Measurements from ENCODE around the gene TRIM10. TPM values are rescaled to one million over a fixed set of nuclear protein-coding genes. Genes with fewer than 3 reads are reported as not detected.

The TRIM10 gene
- total RNA-seq, 1 experiment from 2014 or later: 0.95 TPM

- ChIA-PET CTCF (interaction anchor here (1.0 kb wide), 1 partner anchor 31 kb away, joined by 4 read pairs; no protein-coding TSS in a partner anchor), POLR2A (no interaction called here)
- H3K4me1 Mint-ChIP-seq (ENCODE audit: low read depth, unreplicated experiment): no peaks in the 10 kb centered on the region
- H3K4me3 Mint-ChIP-seq (ENCODE audit: unreplicated experiment): no peak overlapping the region
- DNase-seq: no peak
- peaks cover under 1% of the 10 kb centered on the region for H3K36me3 Mint-ChIP-seq (ENCODE audit: insufficient read depth, unreplicated experiment)
- intact Hi-C loops (cut with micrococcal nuclease; ENCODE audit: unreplicated experiment): no loop called here
- no peak for TF ChIP-seq CTCF (IDR thresholded peaks at IDR 0.05; ENCODE audit: insufficient read depth in 1 of 2, low read depth in 1 of 2, low read length in 1 of 2, severe bottlenecking in 1 of 2, unreplicated experiment in 1 of 2)
- Histone ChIP-seq H3K4me1 (no peaks in the 10 kb centered on the region), H3K9me3 (peaks cover 7% of the 10 kb centered on the region), H3K36me3 (ENCODE audit: control insufficient read depth, insufficient read depth, low read length) (no peaks in the 10 kb centered on the region), H3K27me3 (replicated peaks; ENCODE audit: control insufficient read depth, insufficient read depth, low read length) (no peaks in the 10 kb centered on the region), H3K4me3 (ENCODE audit: low read depth, low read length) (no peak overlapping the region)
- BruUV-seq (replicated peaks): no TSS peak
- no peaks in the 10 kb centered on the region for H3K9me3 Mint-ChIP-seq (ENCODE audit: unreplicated experiment)
- no peak overlapping the region for H3K27ac Mint-ChIP-seq (ENCODE audit: unreplicated experiment)
- peaks cover 13% of the 10 kb centered on the region for H3K27me3 Mint-ChIP-seq (ENCODE audit: insufficient read depth, unreplicated experiment)
These were observed 14.8 kb upstream of the TRIM10 start for GRCh38 chr6:30175765-30176164.

- ChIA-PET CTCF (no interaction called here), POLR2A (no interaction called here)
- Mint-ChIP-seq H3K9me3 (ENCODE audit: unreplicated experiment) (no peaks in the 10 kb centered on the region), H3K27ac (ENCODE audit: unreplicated experiment) (no peak overlapping the region), H3K4me1 (ENCODE audit: low read depth, unreplicated experiment) (no peaks in the 10 kb centered on the region), H3K27me3 (ENCODE audit: insufficient read depth, unreplicated experiment) (peaks cover 8% of the 10 kb centered on the region), H3K36me3 (ENCODE audit: insufficient read depth, unreplicated experiment) (no peaks in the 10 kb centered on the region), H3K4me3 (ENCODE audit: unreplicated experiment) (no peak overlapping the region)
- peaks cover 2% of the 10 kb centered on the region; the same call in 1 of the 2 replicates for H3K36me3 ChIP-seq (ENCODE audit: control insufficient read depth, insufficient read depth, low read length)
- H3K9me3 ChIP-seq: no peaks in the 10 kb centered on the region
- H3K27me3 ChIP-seq (replicated peaks; ENCODE audit: control insufficient read depth, insufficient read depth, low read length): no peaks in the 10 kb centered on the region
- no peak for TF ChIP-seq CTCF (IDR thresholded peaks at IDR 0.05; ENCODE audit: insufficient read depth in 1 of 2, low read depth in 1 of 2, low read length in 1 of 2, severe bottlenecking in 1 of 2, unreplicated experiment in 1 of 2)
- H3K4me1 ChIP-seq: no peaks in the 10 kb centered on the region
- BruUV-seq (replicated peaks): no TSS peak
- H3K4me3 ChIP-seq (ENCODE audit: low read depth, low read length): no peak overlapping the region
- DNase-seq: no peak
- intact Hi-C loops (cut with micrococcal nuclease; ENCODE audit: unreplicated experiment): no loop called here
These were observed 11.7 kb upstream of the TRIM10 start for GRCh38 chr6:30172681-30173080.

- no peaks in the 10 kb centered on the region for H3K4me1 Mint-ChIP-seq (ENCODE audit: low read depth, unreplicated experiment)
- H3K27me3 ChIP-seq (replicated peaks; ENCODE audit: control insufficient read depth, insufficient read depth, low read length): no peaks in the 10 kb centered on the region
These were observed 10.9 kb upstream of the TRIM10 start for GRCh38 chr6:30171677-30172471.

More at GRCh38 chr6:30171677-30172471, 10.9 kb upstream of the TRIM10 start:
- Mint-ChIP-seq H3K36me3 (ENCODE audit: insufficient read depth, unreplicated experiment) (no peaks in the 10 kb centered on the region), H3K27ac (ENCODE audit: unreplicated experiment) (no peak overlapping the region), H3K9me3 (ENCODE audit: unreplicated experiment) (no peaks in the 10 kb centered on the region), H3K27me3 (ENCODE audit: insufficient read depth, unreplicated experiment) (peaks cover 4% of the 10 kb centered on the region), H3K4me3 (ENCODE audit: unreplicated experiment) (no peak overlapping the region)
- CTCF ChIA-PET: no interaction called here
- Histone ChIP-seq H3K9me3 (no peaks in the 10 kb centered on the region), H3K4me1 (no peaks in the 10 kb centered on the region), H3K4me3 (ENCODE audit: low read depth, low read length) (no peak overlapping the region), H3K36me3 (ENCODE audit: control insufficient read depth, insufficient read depth, low read length) (peaks cover 3% of the 10 kb centered on the region)
- no peak for DNase-seq
- no peak for TF ChIP-seq CTCF (IDR thresholded peaks at IDR 0.05; ENCODE audit: insufficient read depth in 1 of 2, low read depth in 1 of 2, low read length in 1 of 2, severe bottlenecking in 1 of 2, unreplicated experiment in 1 of 2)
- POLR2A ChIA-PET: no interaction called here
- BruUV-seq (replicated peaks): no TSS peak
- intact Hi-C loops (cut with micrococcal nuclease; ENCODE audit: unreplicated experiment): no loop called here

All from Caco-2 (cell line).